Brain microvascular endothelial cell (primary cell): Measurements from ENCODE around the gene WDR70.
"Not testable (repeated sequence)": the region's sequence is repeated elsewhere in the genome, so short reads cannot be mapped to it uniquely, and the experiment has no call there.

ENCODE experiments used
- DNase-seq: peaks from one replicate; pipeline ENCODE4 v3.0.0-alpha.2; 2020
- H3K27ac ChIP-seq: fragments of 250-450 bp; sonication (Bioruptor Pico); 2 replicates; pipeline ENCODE4 v1.5.1; 2020; ENCODE audit warnings: mild to moderate bottlenecking, moderate library complexity
- H3K27me3 ChIP-seq: fragments of 250-450 bp; sonication (Bioruptor Pico); replicated peaks from 2 replicates; pipeline ENCODE4 v1.5.1; 2020; ENCODE audit warnings: mild to moderate bottlenecking
- H3K36me3 ChIP-seq: fragments of 250-450 bp; sonication (Bioruptor Pico); replicated peaks from 2 replicates; pipeline ENCODE4 v1.5.1; 2020; ENCODE audit warnings: mild to moderate bottlenecking
- H3K4me3 ChIP-seq: 2 replicates; pipeline ENCODE4 v1.5.1; 2011; ENCODE audit warnings: low read depth, mild to moderate bottlenecking, control low read depth, low read length, moderate library complexity
- CTCF ChIP-seq: IDR thresholded peaks from 2 replicates; pipeline ENCODE4 v1.5.1; 2011; ENCODE audit warnings: low read depth, mild to moderate bottlenecking, moderate library complexity, low read length, control low read depth, inconsistent platforms; ENCODE audit errors: missing control alignments
- in situ Hi-C: cut with HindIII; loops from 2 replicates; pipeline ENCODE4 v1.10.0; 2017; ENCODE audit warnings: low sequenced_read_pairs, low pct_ligation_motif_present

The WDR70 gene

GRCh38 chr5:37791321-37791720, 412.2 kb downstream of the WDR70 start:
- H3K36me3 ChIP-seq: no peaks in the 10 kb centered on the region
- H3K27ac ChIP-seq: no peak overlapping the region
- no peak for TF ChIP-seq CTCF
- no peaks in the 10 kb centered on the region for H3K27me3 ChIP-seq
- no peak overlapping the region for H3K4me3 ChIP-seq
- in situ Hi-C loops: no loop called here
- DNase-seq: no peak

DNA sequence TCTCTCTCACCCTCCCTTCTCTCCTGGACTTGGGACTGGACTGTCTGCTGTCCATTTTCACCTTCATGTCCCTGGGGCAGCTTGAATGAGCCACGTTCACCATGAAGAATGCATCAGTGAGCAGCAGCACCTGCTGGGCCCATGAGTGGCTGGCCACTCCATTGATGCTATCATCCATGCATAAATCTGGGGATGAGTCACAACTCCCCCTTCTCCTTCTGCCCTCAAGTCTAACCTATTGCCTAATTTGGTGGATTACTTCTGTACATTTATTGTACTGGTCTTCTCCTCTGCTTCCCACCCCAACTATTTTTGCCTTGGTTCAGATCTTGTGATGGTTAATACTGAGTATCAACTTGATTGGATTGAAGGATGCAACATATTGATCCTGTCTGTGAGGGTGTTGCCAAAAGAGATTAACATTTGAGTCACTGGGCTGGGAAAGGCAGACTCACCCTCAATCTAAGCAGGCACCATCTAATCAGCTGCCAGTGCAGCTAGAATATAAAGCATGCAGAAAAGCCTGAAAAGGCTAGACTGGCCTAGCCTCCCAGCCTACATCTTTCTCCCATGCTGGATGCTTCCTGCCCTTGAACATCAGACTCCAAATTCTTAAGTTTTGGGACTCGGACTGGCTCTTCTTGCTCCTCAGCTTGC, 414.0 kb downstream of the WDR70 start:
- no peak for TF ChIP-seq CTCF
- peak; percentile 30 for DNase-seq
- H3K27me3 ChIP-seq: no peaks in the 10 kb centered on the region
- in situ Hi-C loops: no loop called here
- no peak overlapping the region for H3K4me3 ChIP-seq
- no peaks in the 10 kb centered on the region for H3K36me3 ChIP-seq
- no peak overlapping the region for H3K27ac ChIP-seq

- H3K4me3 ChIP-seq, H3K36me3 ChIP-seq, H3K27ac ChIP-seq, DNase-seq, H3K27me3 ChIP-seq, in situ Hi-C loops: not testable (repeated sequence)
Measured at GRCh38 chr5:37795292-37795691, 416.2 kb downstream of the WDR70 start.

DNA sequence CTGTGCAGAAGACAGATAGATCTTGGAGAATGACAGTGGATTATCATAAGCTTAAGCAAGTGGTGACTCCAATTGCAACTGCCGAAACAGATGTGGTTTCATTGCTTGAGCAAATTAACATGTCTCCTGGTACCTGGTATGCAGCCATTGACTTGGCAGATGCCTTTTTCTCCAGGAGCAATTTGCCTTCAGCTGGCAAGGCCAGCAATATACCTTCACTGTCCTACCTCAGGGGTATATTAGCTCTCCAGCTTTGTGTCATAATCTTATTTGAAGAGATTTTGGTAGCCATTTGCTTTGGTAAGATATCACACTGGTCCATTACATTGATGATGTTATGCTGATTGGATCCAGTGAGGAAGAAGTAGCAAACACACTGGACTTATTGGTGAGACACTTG, 417.3 kb downstream of the WDR70 start:
- DNase-seq, H3K4me3 ChIP-seq, H3K27ac ChIP-seq, in situ Hi-C loops, H3K36me3 ChIP-seq, H3K27me3 ChIP-seq: not testable (repeated sequence)

DNA sequence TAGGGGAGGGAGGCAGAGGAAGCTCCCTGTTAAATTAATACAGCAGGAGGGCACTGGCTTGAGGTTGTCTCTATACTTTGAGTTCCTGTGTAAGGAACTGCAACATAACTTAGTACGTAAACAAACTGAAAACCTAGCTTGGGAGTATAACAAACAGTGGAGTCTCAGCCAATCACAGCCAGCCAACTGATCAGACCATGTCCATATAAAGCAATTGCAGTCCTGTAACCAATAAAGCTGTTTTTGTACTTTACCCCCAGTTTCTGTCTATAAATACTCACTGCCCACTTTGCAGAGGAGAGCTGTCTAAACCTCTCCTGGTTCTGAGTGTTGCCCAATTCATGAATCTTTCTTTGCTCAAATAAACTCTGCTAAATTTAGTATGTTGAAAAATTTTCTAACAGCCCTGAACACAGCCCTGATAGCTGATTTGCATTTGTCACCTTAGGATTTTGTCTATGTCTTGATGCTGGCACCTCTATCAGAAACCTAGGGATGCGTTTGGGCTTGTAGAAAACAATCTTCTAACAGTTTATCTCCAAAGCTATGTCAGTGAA, 420.8 kb downstream of the WDR70 start:
- Histone ChIP-seq H3K27ac (no peak overlapping the region), H3K4me3 (no peak overlapping the region), H3K27me3 (no peaks in the 10 kb centered on the region), H3K36me3 (no peaks in the 10 kb centered on the region)
- DNase-seq: no peak
- in situ Hi-C loops: no loop called here
- TF ChIP-seq CTCF: no peak

DNA sequence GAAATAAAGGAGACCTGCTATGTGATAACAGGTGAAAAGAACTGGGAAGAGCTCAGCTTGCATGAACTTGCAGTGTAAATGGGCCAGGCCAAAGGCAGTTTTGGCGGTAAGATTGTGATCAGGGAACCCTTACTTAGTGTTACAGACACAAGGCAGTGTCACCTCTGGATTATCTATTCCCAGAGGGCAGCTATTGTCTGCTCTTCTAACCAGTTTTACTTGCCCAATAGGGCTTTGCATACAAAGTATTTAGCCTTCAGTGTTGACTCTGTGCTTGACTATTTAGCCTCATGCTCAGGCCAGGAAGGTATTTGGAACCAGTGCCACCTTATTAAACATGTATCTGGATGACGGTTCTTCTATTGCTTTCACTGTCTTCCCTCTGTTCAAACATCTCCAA, 422.4 kb downstream of the WDR70 start:
- Histone ChIP-seq H3K4me3 (no peak overlapping the region), H3K27me3 (no peaks in the 10 kb centered on the region), H3K27ac (no peak overlapping the region), H3K36me3 (no peaks in the 10 kb centered on the region)
- TF ChIP-seq CTCF: no peak
- in situ Hi-C loops: no loop called here
- no peak for DNase-seq
